IMR-90 (cell line): ENCODE results near the gene SLC25A6. TPM values are rescaled to one million over a fixed set of nuclear protein-coding genes. Genes with fewer than 3 reads are reported as not detected.

Experiments
- ATAC-seq: fragments of 200-7000 bp; cut with Tn5 transposase; 2 replicates; pipeline ENCODE4 v1.9.1; 2020; ENCODE audit warnings: low read depth, mild to moderate bottlenecking, moderate library complexity
- BruUV-seq: library from RNA; stranded (reverse); fragments of 400-500 nt; replicated peaks from 2 replicates; lab custom pipeline; 2021; lab: Mats Ljungman, UMichigan
- CTCF ChIA-PET: fragments of 300-600 bp; formaldehyde crosslinking; extraction: SDS; loops from one replicate; lab custom pipeline; 2021; ENCODE audit warnings: antibody characterized with exemption; lab: Yijun Ruan, JAX
- POLR2A ChIA-PET: fragments of 300-600 bp; sonication (Branson Sonifier 250); formaldehyde crosslinking; loops from one replicate; lab custom pipeline; 2022; ENCODE audit warnings: antibody characterized with exemption; ENCODE audit not compliant: unreplicated experiment; lab: Charles Lee
- DNase-seq: peaks from one replicate; pipeline ENCODE4 v3.0.0; 2013
- H2AFZ ChIP-seq: replicated peaks from 2 replicates; pipeline ENCODE3; 2013; ENCODE audit warnings: low read length, mild to moderate bottlenecking; ENCODE audit not compliant: poor library complexity
- H2AK5ac ChIP-seq: 2 replicates; pipeline ENCODE4 v1.6.1; 2013; ENCODE audit warnings: low read depth, low read length, inconsistent platforms
- H2AK9ac ChIP-seq: replicated peaks from 2 replicates; pipeline ENCODE3; 2013; ENCODE audit warnings: mild to moderate bottlenecking, low read depth, low read length, moderate library complexity; ENCODE audit not compliant: poor library complexity
- H2BK120ac ChIP-seq: 2 replicates; pipeline ENCODE4 v1.6.1; 2013; ENCODE audit warnings: low read depth, low read length, inconsistent platforms
- H2BK15ac ChIP-seq: 3 replicates; pipeline ENCODE4 v1.6.1; 2013; ENCODE audit warnings: low read depth, low read length, inconsistent platforms
- H2BK20ac ChIP-seq: 2 replicates; pipeline ENCODE4 v1.6.1; 2013; ENCODE audit warnings: low read depth, mild to moderate bottlenecking, inconsistent platforms, low read length, moderate library complexity
- H2BK5ac ChIP-seq: 2 replicates; pipeline ENCODE4 v1.6.1; 2013; ENCODE audit warnings: mild to moderate bottlenecking, low read depth, low read length, inconsistent platforms; ENCODE audit not compliant: poor library complexity, severe bottlenecking
- H3K14ac ChIP-seq: replicated peaks from 2 replicates; pipeline ENCODE4 v1.6.1; 2013; ENCODE audit warnings: low read depth, low read length, inconsistent platforms
- H3K18ac ChIP-seq: 2 replicates; pipeline ENCODE4 v1.6.1; 2013; ENCODE audit warnings: low read depth, low read length, control low read depth
- H3K23ac ChIP-seq: 2 replicates; pipeline ENCODE4 v1.6.1; 2013; ENCODE audit warnings: low read depth, low read length, inconsistent platforms
- H3K27ac ChIP-seq: 2 replicates; pipeline ENCODE4 v1.5.1; 2013; ENCODE audit warnings: mild to moderate bottlenecking, control low read depth, low read length; ENCODE audit not compliant: insufficient read depth
- H3K27me3 ChIP-seq: 2 replicates; pipeline ENCODE4 v1.6.1; 2013; ENCODE audit warnings: low read length; ENCODE audit not compliant: control insufficient read depth, insufficient read depth
- H3K36me3 ChIP-seq: 2 replicates; pipeline ENCODE4 v1.6.1; 2013; ENCODE audit warnings: low read length, mixed read lengths; ENCODE audit not compliant: control insufficient read depth, insufficient read depth
- H3K4ac ChIP-seq: 2 replicates; pipeline ENCODE4 v1.6.1; 2013; ENCODE audit warnings: low read depth, low read length, inconsistent platforms
- H3K4me1 ChIP-seq: 2 replicates; pipeline ENCODE4 v1.6.1; 2013; ENCODE audit warnings: low read length, mixed read lengths; ENCODE audit not compliant: control insufficient read depth, insufficient read depth
- H3K4me2 ChIP-seq: 2 replicates; pipeline ENCODE4 v1.6.1; 2013; ENCODE audit warnings: low read depth, mild to moderate bottlenecking, control low read depth, low read length, moderate library complexity
- H3K4me3 ChIP-seq: 2 replicates; pipeline ENCODE4 v1.5.1; 2013; ENCODE audit warnings: low read depth, mild to moderate bottlenecking, control low read depth, low read length, moderate library complexity; ENCODE audit not compliant: insufficient read depth
- H3K56ac ChIP-seq: 2 replicates; pipeline ENCODE4 v1.6.1; 2013; ENCODE audit warnings: low read length, inconsistent platforms; ENCODE audit not compliant: insufficient read depth; ENCODE audit errors: extremely low read depth
- H3K79me1 ChIP-seq, 2 experiments: 2 replicates each; pipeline ENCODE4 v1.6.1; 2013; ENCODE audit warnings: low read length in 2 of 2, inconsistent platforms in 1 of 2, low read depth in 1 of 2
- H3K9ac ChIP-seq: 2 replicates; pipeline ENCODE4 v1.6.1; 2013; ENCODE audit warnings: low read depth, low read length, control low read depth
- H3K9me1 ChIP-seq: 2 replicates; pipeline ENCODE4 v1.6.1; 2013; ENCODE audit warnings: low read length, inconsistent platforms; ENCODE audit not compliant: insufficient read depth
- H3K9me3 ChIP-seq: 2 replicates; pipeline ENCODE4 v1.6.1; 2013; ENCODE audit warnings: low read length; ENCODE audit not compliant: control insufficient read depth, insufficient read depth
- H4K20me1 ChIP-seq: 2 replicates; pipeline ENCODE4 v1.6.1; 2013; ENCODE audit warnings: low read length, inconsistent platforms; ENCODE audit not compliant: insufficient read depth
- H4K5ac ChIP-seq: 2 replicates; pipeline ENCODE4 v1.6.1; 2013; ENCODE audit warnings: mild to moderate bottlenecking, low read depth, low read length, control low read depth
- H4K8ac ChIP-seq, 2 experiments: 2 replicates each; pipeline ENCODE4 v1.6.1; 2013; ENCODE audit warnings: low read depth in 2 of 2, low read length in 2 of 2, control low read depth in 1 of 2, inconsistent platforms in 1 of 2
- H4K91ac ChIP-seq: 2 replicates; pipeline ENCODE4 v1.6.1; 2013; ENCODE audit warnings: low read depth, low read length, inconsistent platforms; ENCODE audit not compliant: insufficient read depth
- BHLHE40 ChIP-seq: fragments of 150-350 bp; IDR thresholded peaks from 2 replicates; pipeline ENCODE4 v1.6.1; 2016; ENCODE audit warnings: mild to moderate bottlenecking, low read depth, low read length
- CEBPB ChIP-seq: IDR thresholded peaks from 2 replicates; pipeline ENCODE4 v1.6.1; 2012; ENCODE audit warnings: low read depth, low read length, improper control_type of control experiment
- CHD1 ChIP-seq: IDR thresholded peaks from 2 replicates; pipeline ENCODE4 v1.6.1; 2012; ENCODE audit warnings: low read depth, low read length, improper control_type of control experiment
- MAFK ChIP-seq: IDR thresholded peaks from 2 replicates; pipeline ENCODE4 v1.6.1; 2012; ENCODE audit warnings: low read depth, low read length, improper control_type of control experiment
- MAZ ChIP-seq: IDR thresholded peaks from 2 replicates; pipeline ENCODE4 v1.6.1; 2012; ENCODE audit warnings: low read depth, mild to moderate bottlenecking, low read length, improper control_type of control experiment, moderate library complexity, borderline replicate concordance
- MXI1 ChIP-seq: IDR thresholded peaks from 2 replicates; pipeline ENCODE4 v1.6.1; 2012; ENCODE audit warnings: low read depth, mild to moderate bottlenecking, low read length, moderate library complexity, borderline replicate concordance
- NFE2L2 ChIP-seq: fragments of 150-350 bp; IDR thresholded peaks from 2 replicates; pipeline ENCODE4 v1.6.1; 2016; ENCODE audit warnings: low read depth, mild to moderate bottlenecking, low read length
- POLR2A ChIP-seq: IDR thresholded peaks from 2 replicates; pipeline ENCODE4 v1.6.1; 2012; ENCODE audit warnings: mild to moderate bottlenecking, low read depth, low read length
- RCOR1 ChIP-seq: IDR thresholded peaks from 2 replicates; pipeline ENCODE4 v1.6.1; 2012; ENCODE audit warnings: mild to moderate bottlenecking, low read length, improper control_type of control experiment; ENCODE audit not compliant: insufficient replicate concordance
- RFX5 ChIP-seq: IDR thresholded peaks from 2 replicates; pipeline ENCODE4 v1.8.0; 2012; ENCODE audit warnings: low read depth, mild to moderate bottlenecking, low read length, moderate library complexity
- SMC3 ChIP-seq: fragments of 150-350 bp; IDR thresholded peaks from 2 replicates; pipeline ENCODE4 v1.6.1; 2016; ENCODE audit warnings: low read depth, mild to moderate bottlenecking, antibody characterized with exemption, low read length, moderate library complexity
- WGBS, 2 experiments: methylation state at CpG; one replicate each; pipeline versions ENCODE4 v1.1.5 to v1.1.7; 2013; ENCODE audit warnings: missing lambda C conversion rate in 2 of 2; ENCODE audit not compliant: insufficient read length in 1 of 2; ENCODE audit errors: extremely low coverage in 2 of 2; 5-methylcytosine and 5-hydroxymethylcytosine counted together
- dilution Hi-C: fragments of 300-500 bp; cut with HindIII; formaldehyde crosslinking; loops from one replicate; pipeline ENCODE4 v1.14.3; 2018; ENCODE audit warnings: low sequenced_read_pairs; ENCODE audit not compliant: unreplicated experiment
- in situ Hi-C: fragments of 300-500 bp; cut with MboI; formaldehyde crosslinking; loops from 3 replicates; pipeline ENCODE4 v1.14.3; 2019; ENCODE audit warnings: low sequenced_read_pairs, inconsistent platforms, mixed read lengths
- intact Hi-C: fragments of 100-400 bp; cut with micrococcal nuclease; formaldehyde crosslinking; loops from 2 replicates; pipeline ENCODE4 v1.10.0; 2022
- polyA plus RNA-seq, 3 experiments: library from polyadenylated mRNA; depleted of rRNA; stranded (reverse); fragments of >200 nt; gene quantifications; 2 replicates each; pipeline ENCODE4 v1.2.3, GENCODE V29; 2012; ENCODE audit warnings: low replicate concordance in 1 of 3
- total RNA-seq: library from RNA; depleted of rRNA; stranded (reverse); fragments of >200 nt; gene quantifications from 2 replicates; pipeline ENCODE4 v1.2.3, GENCODE V29; 2012
- TF ChIP-seq, protein P1 (sequence below): fragments of 150-350 bp; IDR thresholded peaks from 2 replicates; pipeline ENCODE4 v1.6.1; 2017; ENCODE audit warnings: mild to moderate bottlenecking, antibody characterized with exemption, low read length, low read depth
- TF ChIP-seq, protein P2 (sequence below): fragments of 150-350 bp; IDR thresholded peaks from 2 replicates; pipeline ENCODE4 v1.6.1; 2016; ENCODE audit warnings: low read depth, mild to moderate bottlenecking, low read length, moderate library complexity, borderline replicate concordance
- TF ChIP-seq, protein P3 (sequence below): conservative IDR thresholded peaks from 2 replicates; pipeline ENCODE4 v1.5.1; 2012; ENCODE audit warnings: mild to moderate bottlenecking, low read depth, low read length, improper control_type of control experiment

The SLC25A6 gene
- total and polyA plus RNA-seq, 2 of the 4 experiments (the other 2 are of a cell fraction) = 166 to 565 TPM

DNA sequence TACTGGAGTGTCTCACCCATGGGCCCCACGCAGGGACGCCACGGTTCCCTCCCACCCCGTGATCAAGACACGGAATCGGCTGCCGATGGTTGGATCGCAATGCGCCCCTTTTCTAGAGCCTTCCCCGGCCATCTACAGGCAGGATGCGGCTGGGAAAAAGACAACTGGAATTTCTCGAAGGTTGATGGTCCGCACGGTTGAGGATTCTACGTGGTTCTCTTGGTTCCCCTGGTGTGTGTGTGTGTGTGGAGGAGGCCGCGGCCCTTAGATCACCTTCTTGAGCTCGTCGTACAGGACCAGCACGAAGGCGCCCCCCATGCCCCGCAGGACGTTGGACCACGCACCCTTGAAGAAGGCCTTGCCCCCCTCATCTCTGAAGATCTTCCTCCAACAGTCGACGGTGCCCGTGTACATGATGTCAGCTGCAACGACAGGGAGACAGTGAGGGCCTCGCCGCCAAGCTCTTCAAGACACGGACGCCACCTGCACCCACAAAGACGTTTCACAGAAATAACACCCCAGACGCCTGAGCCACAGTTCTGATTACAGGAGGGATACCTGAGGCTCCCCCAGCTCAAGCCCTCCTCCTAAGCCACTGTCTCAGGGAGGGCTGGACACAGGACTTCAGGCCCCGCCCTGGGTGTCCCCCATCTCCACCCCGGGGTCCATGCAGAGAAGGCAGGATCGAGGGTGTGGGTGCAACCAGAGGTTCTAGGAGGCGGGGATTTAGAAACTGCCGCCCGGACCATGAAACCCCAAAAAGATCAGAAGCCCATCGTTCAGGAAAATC is 5.4 kb downstream of the SLC25A6 start:
- no peaks in the 10 kb centered on the region for H3K9me3 ChIP-seq
- H3K36me3 ChIP-seq = peaks cover 65% of the 10 kb centered on the region
- no peak overlapping the region for H2BK5ac ChIP-seq
- dilution Hi-C loops = no loop called here
- H4K5ac ChIP-seq = no peak overlapping the region
- no peak overlapping the region for H3K23ac ChIP-seq
- no peaks in the 10 kb centered on the region for H3K27me3 ChIP-seq
- BruUV-seq = TSS peak; percentile 12
- H3K18ac ChIP-seq = no peak overlapping the region
- intact Hi-C loops = no loop called here
- no peak overlapping the region for H2BK20ac ChIP-seq
- no peak overlapping the region for H3K27ac ChIP-seq
- ChIA-PET POLR2A (no interaction called here), CTCF (no interaction called here)
- no peak overlapping the region for H3K9ac ChIP-seq
- H2AFZ ChIP-seq = no peak overlapping the region
- H3K79me1 ChIP-seq = peaks cover 0 to 42% of the 10 kb centered on the region in 2 experiments; a peak in 3 of 4 replicates
- no peak for ATAC-seq
- in situ Hi-C loops = no loop called here
- no peak overlapping the region for H2BK15ac ChIP-seq
- H4K8ac ChIP-seq = no peak overlapping the region
- H3K56ac ChIP-seq = no peak overlapping the region
- H4K91ac ChIP-seq = no peak overlapping the region
- no peak overlapping the region for H3K4me3 ChIP-seq
- DNase-seq = no peak
- WGBS, 2 experiments = 100% methylated on average over 6 of the region's 41 CpGs; no CpG with 5 or more reads in 1 of the 2 experiments
- H3K4ac ChIP-seq = no peak overlapping the region
- H2AK5ac ChIP-seq = no peak overlapping the region
- H3K4me2 ChIP-seq = no peak overlapping the region
- peaks cover 2% of the 10 kb centered on the region; the same call in 1 of the 2 replicates for H3K4me1 ChIP-seq
- no peak overlapping the region for H2BK120ac ChIP-seq
- H2AK9ac ChIP-seq = no peak overlapping the region
- H3K9me1 ChIP-seq = peaks cover 6% of the 10 kb centered on the region; the same call in 1 of the 2 replicates
- TF ChIP-seq, protein P1, sequence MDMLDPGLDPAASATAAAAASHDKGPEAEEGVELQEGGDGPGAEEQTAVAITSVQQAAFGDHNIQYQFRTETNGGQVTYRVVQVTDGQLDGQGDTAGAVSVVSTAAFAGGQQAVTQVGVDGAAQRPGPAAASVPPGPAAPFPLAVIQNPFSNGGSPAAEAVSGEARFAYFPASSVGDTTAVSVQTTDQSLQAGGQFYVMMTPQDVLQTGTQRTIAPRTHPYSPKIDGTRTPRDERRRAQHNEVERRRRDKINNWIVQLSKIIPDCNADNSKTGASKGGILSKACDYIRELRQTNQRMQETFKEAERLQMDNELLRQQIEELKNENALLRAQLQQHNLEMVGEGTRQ = no peak
- TF ChIP-seq BHLHE40 (no peak), MAZ (no peak), RFX5 (no peak), POLR2A (no peak), CHD1 (no peak), SMC3 (no peak), RCOR1 (no peak), MAFK (no peak), NFE2L2 (no peak), MXI1 (no peak), CEBPB (no peak)
- TF ChIP-seq, protein P2, sequence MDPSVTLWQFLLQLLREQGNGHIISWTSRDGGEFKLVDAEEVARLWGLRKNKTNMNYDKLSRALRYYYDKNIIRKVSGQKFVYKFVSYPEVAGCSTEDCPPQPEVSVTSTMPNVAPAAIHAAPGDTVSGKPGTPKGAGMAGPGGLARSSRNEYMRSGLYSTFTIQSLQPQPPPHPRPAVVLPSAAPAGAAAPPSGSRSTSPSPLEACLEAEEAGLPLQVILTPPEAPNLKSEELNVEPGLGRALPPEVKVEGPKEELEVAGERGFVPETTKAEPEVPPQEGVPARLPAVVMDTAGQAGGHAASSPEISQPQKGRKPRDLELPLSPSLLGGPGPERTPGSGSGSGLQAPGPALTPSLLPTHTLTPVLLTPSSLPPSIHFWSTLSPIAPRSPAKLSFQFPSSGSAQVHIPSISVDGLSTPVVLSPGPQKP = no peak
- TF ChIP-seq, protein P3, sequence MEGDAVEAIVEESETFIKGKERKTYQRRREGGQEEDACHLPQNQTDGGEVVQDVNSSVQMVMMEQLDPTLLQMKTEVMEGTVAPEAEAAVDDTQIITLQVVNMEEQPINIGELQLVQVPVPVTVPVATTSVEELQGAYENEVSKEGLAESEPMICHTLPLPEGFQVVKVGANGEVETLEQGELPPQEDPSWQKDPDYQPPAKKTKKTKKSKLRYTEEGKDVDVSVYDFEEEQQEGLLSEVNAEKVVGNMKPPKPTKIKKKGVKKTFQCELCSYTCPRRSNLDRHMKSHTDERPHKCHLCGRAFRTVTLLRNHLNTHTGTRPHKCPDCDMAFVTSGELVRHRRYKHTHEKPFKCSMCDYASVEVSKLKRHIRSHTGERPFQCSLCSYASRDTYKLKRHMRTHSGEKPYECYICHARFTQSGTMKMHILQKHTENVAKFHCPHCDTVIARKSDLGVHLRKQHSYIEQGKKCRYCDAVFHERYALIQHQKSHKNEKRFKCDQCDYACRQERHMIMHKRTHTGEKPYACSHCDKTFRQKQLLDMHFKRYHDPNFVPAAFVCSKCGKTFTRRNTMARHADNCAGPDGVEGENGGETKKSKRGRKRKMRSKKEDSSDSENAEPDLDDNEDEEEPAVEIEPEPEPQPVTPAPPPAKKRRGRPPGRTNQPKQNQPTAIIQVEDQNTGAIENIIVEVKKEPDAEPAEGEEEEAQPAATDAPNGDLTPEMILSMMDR = no peak
- no peak overlapping the region for H3K14ac ChIP-seq
- peaks cover 83% of the 10 kb centered on the region for H4K20me1 ChIP-seq
